GM21576 (cell line): ENCODE measurements around the gene ZNF296.

Experiments used
- ATAC-seq: cut with Tn5 transposase; IDR thresholded peaks from one replicate; pipeline ENCODE4 v1.9.1; 2021; ENCODE audit warnings: mild to moderate bottlenecking, moderate library complexity; ENCODE audit not compliant: unreplicated experiment

ZNF296 gene

DNA sequence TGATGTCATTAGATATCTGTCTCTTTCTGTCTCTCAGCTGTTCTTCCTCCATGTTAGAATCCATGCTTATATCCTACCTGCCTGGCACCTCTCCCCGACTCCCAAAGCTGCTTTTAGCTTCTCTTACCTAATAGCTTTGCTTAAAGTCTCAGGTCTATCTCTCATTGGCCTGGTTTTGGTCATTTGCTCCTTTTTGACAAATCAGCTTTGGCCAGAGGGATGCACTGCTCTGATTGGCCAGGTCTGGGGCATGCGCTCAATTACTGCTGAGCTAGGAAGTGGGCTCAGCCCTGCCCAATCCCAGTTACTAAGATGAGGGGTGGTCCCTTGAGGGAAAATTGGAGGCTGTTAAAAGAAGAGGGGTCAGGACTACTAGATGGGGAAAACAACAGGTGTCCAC is 48.9 kb downstream of the ZNF296 start:
- ATAC-seq, result no peak

DNA sequence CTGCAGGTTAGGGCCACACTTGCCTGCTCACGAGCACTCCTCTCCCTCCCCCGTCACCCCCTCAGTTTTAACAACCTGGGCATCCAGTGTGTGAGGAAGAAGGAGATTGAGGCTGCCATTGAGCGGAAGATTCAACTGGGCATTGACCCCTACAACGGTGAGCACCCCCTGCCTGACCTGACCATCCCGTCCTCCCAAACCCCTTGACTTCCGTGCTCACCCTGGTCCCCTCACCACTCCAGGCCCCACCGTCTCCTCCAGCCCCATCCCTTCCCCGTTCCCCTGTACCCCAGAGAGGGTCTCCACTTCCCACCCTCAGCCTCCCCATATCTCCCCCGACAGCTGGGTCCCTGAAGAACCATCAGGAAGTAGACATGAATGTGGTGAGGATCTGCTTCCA is 51.0 kb downstream of the ZNF296 start:
- ATAC-seq, result no peak

DNA sequence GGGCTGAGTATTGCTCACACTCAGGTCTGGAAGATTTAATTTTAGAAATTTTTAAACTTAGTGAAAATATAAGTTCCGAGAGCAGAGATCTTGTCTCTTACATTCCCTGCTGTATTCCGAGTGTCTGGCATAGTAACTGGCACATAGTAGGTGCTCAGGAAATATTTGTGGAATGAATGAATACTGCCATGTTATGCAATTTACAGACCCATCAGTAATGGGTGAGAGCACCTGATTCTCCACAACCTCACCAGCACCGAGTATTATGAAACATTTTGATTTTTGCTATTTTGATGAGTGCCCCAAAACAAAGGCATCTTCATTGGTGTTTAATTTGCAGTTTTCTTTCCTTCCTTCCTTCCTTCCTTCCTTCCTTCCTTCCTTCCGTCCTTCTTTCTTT is 53.2 kb downstream of the ZNF296 start:
- no peak for ATAC-seq

DNA sequence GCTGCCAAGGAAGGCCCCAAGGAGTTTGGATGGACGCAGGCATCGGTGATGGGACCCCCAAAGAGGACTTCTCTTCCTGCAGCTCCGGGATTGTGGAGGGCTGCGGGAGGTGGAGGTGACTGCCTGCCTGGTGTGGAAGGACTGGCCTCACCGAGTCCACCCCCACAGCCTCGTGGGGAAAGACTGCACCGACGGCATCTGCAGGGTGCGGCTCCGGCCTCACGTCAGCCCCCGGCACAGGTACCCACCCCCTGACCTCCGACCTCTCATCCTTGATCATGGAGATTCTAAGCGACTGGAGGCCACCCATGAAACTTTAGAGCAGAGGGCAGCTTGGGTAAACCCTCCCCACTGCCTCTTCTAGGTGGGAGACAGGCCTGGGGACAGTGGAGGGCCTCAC is 54.3 kb downstream of the ZNF296 start:
- ATAC-seq, result no peak
